ENCODE data around the gene ATP6V0E2.

Gene ATP6V0E2

DNA sequence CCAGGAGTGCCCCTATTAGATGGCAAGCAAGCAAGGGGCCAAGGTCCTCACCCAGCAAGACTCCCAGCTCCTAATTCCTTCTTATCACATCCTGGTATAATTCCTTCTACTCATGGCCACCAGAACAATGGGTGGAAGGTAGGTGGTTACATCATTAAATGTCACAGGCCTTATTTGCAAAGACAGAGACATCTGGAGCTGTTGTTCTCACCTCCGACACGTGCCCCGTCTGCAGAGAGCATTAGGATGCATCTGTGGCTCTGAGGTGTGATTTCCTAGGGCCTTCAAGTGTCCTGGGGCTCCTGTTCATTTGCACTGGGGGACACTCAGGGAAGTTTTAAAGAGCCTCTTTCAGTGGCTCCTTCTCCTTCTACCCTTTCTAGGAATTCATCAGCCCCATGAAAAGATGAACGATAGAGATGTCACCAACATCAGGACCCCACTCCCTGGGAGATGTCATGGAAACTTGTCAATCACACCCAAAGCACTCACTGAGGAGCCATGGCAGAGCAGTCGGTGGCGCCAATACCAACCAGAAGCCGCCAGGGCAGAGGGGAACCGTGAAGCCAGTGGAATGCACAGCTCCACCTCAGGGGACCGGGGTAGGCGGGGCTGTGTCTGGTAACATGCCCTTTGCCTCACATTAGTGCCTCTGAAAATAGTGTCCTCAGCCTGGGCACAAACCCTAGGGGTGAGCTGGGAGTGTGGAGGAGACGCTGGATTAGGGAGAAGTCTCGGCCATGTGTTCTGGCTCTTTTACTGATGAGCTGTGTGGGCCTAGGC is 2.9 kb upstream of the ATP6V0E2 start:
- TF ChIP-seq, protein P1, sequence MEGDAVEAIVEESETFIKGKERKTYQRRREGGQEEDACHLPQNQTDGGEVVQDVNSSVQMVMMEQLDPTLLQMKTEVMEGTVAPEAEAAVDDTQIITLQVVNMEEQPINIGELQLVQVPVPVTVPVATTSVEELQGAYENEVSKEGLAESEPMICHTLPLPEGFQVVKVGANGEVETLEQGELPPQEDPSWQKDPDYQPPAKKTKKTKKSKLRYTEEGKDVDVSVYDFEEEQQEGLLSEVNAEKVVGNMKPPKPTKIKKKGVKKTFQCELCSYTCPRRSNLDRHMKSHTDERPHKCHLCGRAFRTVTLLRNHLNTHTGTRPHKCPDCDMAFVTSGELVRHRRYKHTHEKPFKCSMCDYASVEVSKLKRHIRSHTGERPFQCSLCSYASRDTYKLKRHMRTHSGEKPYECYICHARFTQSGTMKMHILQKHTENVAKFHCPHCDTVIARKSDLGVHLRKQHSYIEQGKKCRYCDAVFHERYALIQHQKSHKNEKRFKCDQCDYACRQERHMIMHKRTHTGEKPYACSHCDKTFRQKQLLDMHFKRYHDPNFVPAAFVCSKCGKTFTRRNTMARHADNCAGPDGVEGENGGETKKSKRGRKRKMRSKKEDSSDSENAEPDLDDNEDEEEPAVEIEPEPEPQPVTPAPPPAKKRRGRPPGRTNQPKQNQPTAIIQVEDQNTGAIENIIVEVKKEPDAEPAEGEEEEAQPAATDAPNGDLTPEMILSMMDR (IDR thresholded peaks at IDR 0.05; ENCODE audit: low read depth, low read length): no peak
- DNase-seq (ENCODE audit: low read depth in 2 of 2): no peak
- H3K4me3 ChIP-seq (replicated peaks in 1 of 2; ENCODE audit: low read depth in 2 of 2, low read length in 2 of 2): no peak overlapping the region

DNA sequence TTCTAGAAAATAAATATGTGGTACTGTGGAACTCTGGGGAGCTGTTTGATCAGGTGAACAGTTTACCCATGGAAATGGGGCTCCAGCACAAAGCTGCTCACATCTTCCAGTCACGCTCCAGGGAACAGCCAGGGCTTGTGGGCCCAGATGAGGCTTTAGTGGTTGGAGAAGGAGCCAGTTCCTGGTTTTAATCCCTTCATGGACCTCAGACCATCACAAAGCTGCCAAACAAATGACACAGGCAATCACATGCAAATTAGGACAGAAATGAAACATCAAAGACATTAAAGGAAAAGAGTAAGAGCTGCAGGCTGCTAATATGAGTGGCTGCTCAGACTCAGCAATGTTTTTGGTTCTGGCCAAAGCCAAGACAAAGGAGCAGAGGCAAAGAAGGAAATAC is 2.2 kb upstream of the ATP6V0E2 start:
- TF ChIP-seq, protein P1 (IDR thresholded peaks at IDR 0.05; ENCODE audit: low read depth, low read length): no peak
- H3K4me3 ChIP-seq (replicated peaks in 1 of 2; ENCODE audit: low read depth in 2 of 2, low read length in 2 of 2): no peak overlapping the region
- no peak for DNase-seq (ENCODE audit: low read depth in 2 of 2)

DNA sequence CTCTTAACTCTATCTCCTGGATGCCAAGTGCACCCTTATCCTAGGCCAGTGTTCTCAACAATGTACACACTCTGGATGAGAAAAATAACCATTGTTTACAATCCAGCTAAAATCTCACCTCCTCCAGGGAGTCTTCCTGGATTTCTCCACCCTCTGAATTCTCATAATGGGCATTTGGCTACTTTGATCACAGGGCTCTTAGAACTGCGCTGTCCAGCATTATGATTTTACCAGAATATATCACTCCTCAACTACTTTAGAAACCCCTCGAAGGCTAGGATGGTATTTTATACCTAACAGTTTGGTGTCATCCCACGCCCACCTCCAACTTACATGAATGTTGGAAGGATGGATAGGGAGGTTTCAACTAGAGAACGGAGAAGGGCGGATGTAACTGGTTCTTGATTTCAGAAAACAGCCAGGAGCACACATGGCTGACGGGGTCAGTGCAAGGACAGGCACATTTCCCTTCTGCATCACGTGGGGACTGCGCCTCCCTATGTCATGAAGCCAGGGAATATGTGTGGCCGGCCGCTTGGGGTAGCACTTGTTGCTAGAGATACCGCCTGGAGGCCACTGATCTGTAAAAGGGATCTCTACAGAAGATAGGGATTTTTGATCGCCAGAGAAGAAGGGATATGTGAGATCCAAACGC is 1.2 kb upstream of the ATP6V0E2 start:
- H3K4me3 ChIP-seq (replicated peaks in 1 of 2; ENCODE audit: low read depth in 2 of 2, low read length in 2 of 2): peak overlapping the region; percentile 69 to 76
- peak; percentile 77 to 80 for DNase-seq (ENCODE audit: low read depth in 2 of 2)
- TF ChIP-seq, protein P1 (IDR thresholded peaks at IDR 0.05; ENCODE audit: low read depth, low read length): peak; percentile 28

DNA sequence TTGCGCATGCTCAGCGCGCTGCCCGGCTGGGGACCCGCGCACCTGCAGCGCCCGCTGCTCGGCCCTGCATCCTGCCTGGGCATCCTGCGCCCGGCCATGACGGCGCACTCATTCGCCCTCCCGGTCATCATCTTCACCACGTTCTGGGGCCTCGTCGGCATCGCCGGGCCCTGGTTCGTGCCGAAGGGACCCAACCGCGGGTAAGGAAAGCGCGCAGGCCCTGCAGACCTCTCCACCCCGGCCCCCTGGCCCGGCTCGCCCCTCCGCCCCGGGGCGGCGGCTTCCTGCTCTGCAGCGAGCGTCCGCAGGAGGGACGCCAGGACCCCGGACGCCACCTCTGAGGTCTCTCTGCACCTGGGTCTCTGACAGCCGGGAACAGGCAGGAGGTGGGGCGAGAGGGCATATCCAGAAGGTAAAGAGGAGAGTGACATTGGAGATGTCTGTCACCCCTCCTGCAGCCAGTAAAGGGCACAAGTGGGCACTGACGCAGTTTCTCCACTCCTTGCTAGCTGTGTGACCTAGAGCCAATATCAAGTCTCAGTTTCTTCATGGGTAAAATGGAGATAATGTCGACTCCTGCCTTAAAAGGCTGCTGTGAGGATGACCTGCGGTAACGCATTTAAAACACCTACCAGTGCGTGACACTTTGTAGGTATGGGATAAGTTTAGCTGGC is 338 bp downstream of the ATP6V0E2 start:
- TF ChIP-seq, protein P1 (IDR thresholded peaks at IDR 0.05; ENCODE audit: low read depth, low read length): no peak
- no peak for DNase-seq (ENCODE audit: low read depth in 2 of 2)
- peak overlapping the region; percentile 69 to 76 for H3K4me3 ChIP-seq (replicated peaks in 1 of 2; ENCODE audit: low read depth in 2 of 2, low read length in 2 of 2)

DNA sequence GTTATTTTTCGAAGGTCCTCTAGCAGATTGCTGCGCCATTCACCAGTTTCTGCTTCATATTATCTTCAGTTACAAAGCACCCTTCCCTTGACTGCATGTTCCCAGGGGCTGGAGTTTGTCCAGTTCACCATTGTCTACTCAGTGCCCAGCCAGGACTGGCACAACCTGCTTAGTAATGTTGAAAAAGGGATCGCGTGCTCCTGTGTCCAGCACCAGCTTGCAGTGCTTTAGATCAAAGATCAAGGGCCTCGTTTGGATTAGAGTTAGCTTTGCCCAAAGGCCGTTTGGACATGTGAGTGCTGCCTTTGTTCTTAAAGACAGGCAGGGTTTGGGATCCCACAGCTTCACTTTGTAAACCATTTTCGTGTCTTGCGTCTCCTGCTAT is 867 bp downstream of the ATP6V0E2 start:
- no peak overlapping the region for H3K4me3 ChIP-seq (replicated peaks in 1 of 2; ENCODE audit: low read depth in 2 of 2, low read length in 2 of 2)
- DNase-seq (ENCODE audit: low read depth in 2 of 2): no peak
- TF ChIP-seq, protein P1 (IDR thresholded peaks at IDR 0.05; ENCODE audit: low read depth, low read length): no peak

DNA sequence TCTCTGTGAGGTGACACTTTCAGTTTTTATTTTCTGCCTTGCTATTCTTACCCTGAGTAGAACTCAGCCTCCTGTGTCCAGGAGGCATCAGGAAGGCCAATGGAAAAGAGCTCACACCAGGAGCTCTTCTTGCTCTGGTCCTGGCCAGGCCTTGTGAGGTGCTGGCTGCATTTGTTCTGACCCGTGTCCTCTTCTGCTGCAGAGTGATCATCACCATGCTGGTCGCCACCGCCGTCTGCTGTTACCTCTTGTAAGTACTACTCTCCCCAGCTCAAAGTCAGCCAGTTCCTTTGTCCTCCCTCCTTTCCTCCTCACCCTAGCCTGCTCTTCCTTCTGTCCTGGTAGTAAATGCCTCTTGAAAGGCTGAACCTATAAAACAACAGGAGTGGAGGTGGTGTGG is 1.6 kb downstream of the ATP6V0E2 start:
- TF ChIP-seq, protein P1 (IDR thresholded peaks at IDR 0.05; ENCODE audit: low read depth, low read length): no peak

More for the DNA sequence above, 1.6 kb downstream of the ATP6V0E2 start:
- no peak overlapping the region for H3K4me3 ChIP-seq (replicated peaks in 1 of 2; ENCODE audit: low read depth in 2 of 2, low read length in 2 of 2)
- no peak for DNase-seq (ENCODE audit: low read depth in 2 of 2)
